ENCODE results near the gene MRPS10. TPM values are rescaled to one million over a fixed set of nuclear protein-coding genes. Genes with fewer than 3 reads are reported as not detected.

Gene MRPS10
- 28.2 TPM for total RNA-seq
- polyA plus RNA-seq = 27.6 TPM
- long read RNA-seq, donor 1, partial matches to known transcripts = 0 of 4 reads
- long read RNA-seq, donor 1, other reads (novel, unspliced or antisense) = 0 of 4 reads
- long read RNA-seq, donor 2 = 0 reads
- long read RNA-seq, donor 3, transcript MRPS10-201 (7 exons, 2,110 nt) = major isoform, 22 of 32 reads
- long read RNA-seq, donor 3, partial matches to known transcripts = 10 of 32 reads
- long read RNA-seq, donor 3, other reads (novel, unspliced or antisense) = 0 of 32 reads
- long read RNA-seq, donor 4, transcript MRPS10-201 (7 exons, 2,110 nt) = major isoform, 11 of 11 reads
- long read RNA-seq, donor 4, partial matches to known transcripts = 0 of 11 reads
- long read RNA-seq, donor 4, other reads (novel, unspliced or antisense) = 0 of 11 reads
- long read RNA-seq, donor 5, transcript MRPS10-201 (7 exons, 2,110 nt) = major isoform, 24 of 33 reads
- long read RNA-seq, donor 5, partial matches to known transcripts = 9 of 33 reads
- long read RNA-seq, donor 5, other reads (novel, unspliced or antisense) = 0 of 33 reads
- long read RNA-seq, donor 6, transcript MRPS10-201 (7 exons, 2,110 nt) = major isoform, 31 of 36 reads
- long read RNA-seq, donor 6, partial matches to known transcripts = 5 of 36 reads
- long read RNA-seq, donor 6, other reads (novel, unspliced or antisense) = 0 of 36 reads
- long read RNA-seq, donor 7, transcript MRPS10-201 (7 exons, 2,110 nt) = major isoform, 32 of 32 reads
- long read RNA-seq, donor 7, partial matches to known transcripts = 0 of 32 reads
- long read RNA-seq, donor 7, other reads (novel, unspliced or antisense) = 0 of 32 reads
- long read RNA-seq, donor 8, transcript MRPS10-201 (7 exons, 2,110 nt) = major isoform, 7 of 7 reads
- long read RNA-seq, donor 8, partial matches to known transcripts = 0 of 7 reads
- long read RNA-seq, donor 8, other reads (novel, unspliced or antisense) = 0 of 7 reads
- long read RNA-seq, donor 9, transcript MRPS10-201 (7 exons, 2,110 nt) = major isoform, 14 of 14 reads
- long read RNA-seq, donor 9, partial matches to known transcripts = 0 of 14 reads
- long read RNA-seq, donor 9, other reads (novel, unspliced or antisense) = 0 of 14 reads
- long read RNA-seq, donor 10, transcript MRPS10-201 (7 exons, 2,110 nt) = major isoform, 13 of 13 reads
- long read RNA-seq, donor 10, partial matches to known transcripts = 0 of 13 reads
- long read RNA-seq, donor 10, other reads (novel, unspliced or antisense) = 0 of 13 reads

DNA sequence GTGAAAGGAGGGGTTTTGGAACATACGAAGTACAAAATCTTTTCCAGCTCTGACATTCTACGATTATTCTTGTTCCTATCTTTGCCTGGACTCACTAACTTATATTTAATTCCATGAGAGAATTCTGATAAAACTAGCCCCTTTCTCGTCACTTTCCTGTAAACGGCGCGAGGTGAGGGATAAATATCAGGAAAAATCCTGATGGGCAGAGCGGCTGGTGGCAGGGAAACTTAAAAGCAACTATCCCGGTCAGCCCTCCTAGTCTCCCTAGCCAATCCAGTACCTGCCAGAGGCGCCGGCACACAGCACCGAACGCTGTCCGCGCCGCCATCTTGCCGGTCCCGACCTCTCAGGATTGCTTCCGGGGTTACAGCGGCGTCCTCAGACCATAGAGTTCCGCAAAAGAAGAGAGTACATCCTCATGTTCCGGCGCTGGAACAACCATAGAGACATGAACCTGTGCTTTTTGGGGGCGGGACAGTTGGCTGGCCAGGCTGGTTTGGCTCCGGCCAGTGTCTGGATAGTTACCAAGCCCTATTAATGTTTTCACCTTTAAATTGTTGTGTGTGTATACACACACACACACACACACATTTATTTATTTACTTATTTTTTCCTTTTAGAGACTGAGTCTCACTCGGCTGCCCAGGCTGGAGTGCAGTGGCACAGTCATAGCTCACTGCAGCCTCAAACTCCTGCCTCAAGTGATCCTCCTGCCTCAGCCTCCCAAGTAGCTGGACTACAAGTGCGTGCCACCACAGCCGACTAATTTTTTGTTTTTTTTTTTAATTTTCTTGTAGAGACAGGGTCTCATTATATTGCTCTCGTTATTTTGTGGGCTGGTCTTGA is at the start of gene MRPS10:
TSS of gene MRPS10 (minus strand) at position 343 of the 849 bp plus-strand sequence. CDS start at position 331, 12 bp downstream.
- Histone ChIP-seq H3K27ac (ENCODE audit: low read depth in 1 of 2, low read length in 1 of 2) (peak within 1 kb of the TSS; percentile 20 to 84), H3K36me3 (ENCODE audit: control insufficient read depth in 2 of 2, insufficient read depth in 2 of 2, low read length in 1 of 2) (peaks cover 6 to 14% of the 10 kb centered on the region in 2 donors), H3K9me3 (ENCODE audit: control insufficient read depth in 2 of 2, insufficient read depth in 1 of 2, low read length in 1 of 2) (no peaks in the 10 kb centered on the region), H3K27me3 (ENCODE audit: control insufficient read depth in 2 of 2, insufficient read depth in 1 of 2, low read length in 1 of 2) (no peaks in the 10 kb centered on the region), H3K4me1 (ENCODE audit: control insufficient read depth in 2 of 2, insufficient read depth in 2 of 2, low read length in 2 of 2) (peaks cover 3 to 12% of the 10 kb centered on the region in 2 donors), H3K4me3 (ENCODE audit: low read length in 2 of 2) (peak within 1 kb of the TSS; percentile 67 to 95)
- peak; percentile 80 to 97 (median 88) for DNase-seq (ENCODE audit: low read depth in 6 of 9, low spot score in 9 of 9)
- WGBS = 12% methylated on average over 29 of the region's 29 CpGs

DNA sequence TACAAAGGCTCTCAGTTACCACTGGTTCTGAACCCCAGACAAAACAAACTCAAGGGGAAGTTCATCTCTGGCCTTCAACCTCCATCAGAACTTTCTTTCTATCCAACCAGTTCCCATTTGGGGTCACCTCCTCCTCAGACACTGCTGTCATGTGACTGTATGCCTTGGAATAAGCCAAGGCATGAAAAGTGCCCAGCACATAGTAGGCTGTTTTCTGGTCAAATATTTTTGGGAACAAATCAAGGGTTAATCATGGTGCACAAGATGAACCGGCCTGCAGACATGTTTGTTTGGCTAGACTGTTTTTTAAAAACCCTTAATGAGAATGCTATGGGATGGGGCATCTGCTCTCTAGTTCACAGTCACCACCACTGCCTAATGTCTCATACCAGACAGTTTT is 48.9 kb upstream of the MRPS10 start:
- Histone ChIP-seq H3K36me3 (ENCODE audit: control insufficient read depth in 2 of 2, insufficient read depth in 2 of 2, low read length in 1 of 2) (peaks cover 18 to 26% of the 10 kb centered on the region in 2 donors), H3K27me3 (ENCODE audit: control insufficient read depth in 2 of 2, insufficient read depth in 1 of 2, low read length in 1 of 2) (no peaks in the 10 kb centered on the region), H3K27ac (ENCODE audit: low read depth in 1 of 2, low read length in 1 of 2) (no peak overlapping the region), H3K9me3 (ENCODE audit: control insufficient read depth in 2 of 2, insufficient read depth in 1 of 2, low read length in 1 of 2) (peaks cover 0 to 7% of the 10 kb centered on the region in 2 donors), H3K4me1 (ENCODE audit: control insufficient read depth in 2 of 2, insufficient read depth in 2 of 2, low read length in 2 of 2) (peaks cover 7 to 23% of the 10 kb centered on the region in 2 donors), H3K4me3 (ENCODE audit: low read length in 2 of 2) (no peak overlapping the region)
- 98% methylated on average over 1 of the region's 1 CpG for WGBS
- no peak for DNase-seq (ENCODE audit: low read depth in 6 of 9, low spot score in 9 of 9)

DNA sequence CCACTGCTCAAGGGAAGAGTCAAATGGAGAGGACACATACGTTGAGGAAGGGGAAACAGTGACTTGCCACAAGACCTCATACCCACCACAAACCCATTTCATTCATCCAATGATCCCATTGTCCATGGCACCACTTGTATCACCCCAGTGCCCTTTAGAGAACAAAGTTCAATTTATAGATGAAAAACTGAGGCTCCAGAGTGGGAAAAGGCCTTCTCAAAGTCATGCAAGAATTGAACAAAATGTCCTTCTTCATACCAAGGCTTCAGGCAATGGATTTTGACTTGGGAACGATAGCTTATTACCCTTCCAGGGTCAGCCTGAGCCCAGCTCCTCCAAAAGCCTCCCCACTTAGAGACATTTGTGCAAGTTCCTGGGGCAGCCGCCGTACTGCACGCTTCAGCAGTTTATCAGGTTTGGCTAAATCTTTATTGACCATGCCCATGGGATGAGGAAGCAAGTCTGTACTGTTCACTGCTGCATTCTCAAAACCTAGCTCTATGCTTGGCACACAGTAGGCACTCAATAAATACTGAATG is 47.3 kb upstream of the MRPS10 start:
- no peak overlapping the region for H3K4me3 ChIP-seq (ENCODE audit: low read length in 2 of 2)
- DNase-seq (ENCODE audit: low read depth in 6 of 9, low spot score in 9 of 9) = no peak
- peaks cover 0 to 12% of the 10 kb centered on the region in 2 donors for H3K9me3 ChIP-seq (ENCODE audit: control insufficient read depth in 2 of 2, insufficient read depth in 1 of 2, low read length in 1 of 2)
- H3K27ac ChIP-seq (ENCODE audit: low read depth in 1 of 2, low read length in 1 of 2) = no peak overlapping the region
- H3K4me1 ChIP-seq (ENCODE audit: control insufficient read depth in 2 of 2, insufficient read depth in 2 of 2, low read length in 2 of 2) = peaks cover 7 to 30% of the 10 kb centered on the region in 2 donors
- WGBS = 96% methylated on average over 5 of the region's 5 CpGs
- H3K36me3 ChIP-seq (ENCODE audit: control insufficient read depth in 2 of 2, insufficient read depth in 2 of 2, low read length in 1 of 2) = peaks cover 18 to 29% of the 10 kb centered on the region in 2 donors
- no peaks in the 10 kb centered on the region for H3K27me3 ChIP-seq (ENCODE audit: control insufficient read depth in 2 of 2, insufficient read depth in 1 of 2, low read length in 1 of 2)

DNA sequence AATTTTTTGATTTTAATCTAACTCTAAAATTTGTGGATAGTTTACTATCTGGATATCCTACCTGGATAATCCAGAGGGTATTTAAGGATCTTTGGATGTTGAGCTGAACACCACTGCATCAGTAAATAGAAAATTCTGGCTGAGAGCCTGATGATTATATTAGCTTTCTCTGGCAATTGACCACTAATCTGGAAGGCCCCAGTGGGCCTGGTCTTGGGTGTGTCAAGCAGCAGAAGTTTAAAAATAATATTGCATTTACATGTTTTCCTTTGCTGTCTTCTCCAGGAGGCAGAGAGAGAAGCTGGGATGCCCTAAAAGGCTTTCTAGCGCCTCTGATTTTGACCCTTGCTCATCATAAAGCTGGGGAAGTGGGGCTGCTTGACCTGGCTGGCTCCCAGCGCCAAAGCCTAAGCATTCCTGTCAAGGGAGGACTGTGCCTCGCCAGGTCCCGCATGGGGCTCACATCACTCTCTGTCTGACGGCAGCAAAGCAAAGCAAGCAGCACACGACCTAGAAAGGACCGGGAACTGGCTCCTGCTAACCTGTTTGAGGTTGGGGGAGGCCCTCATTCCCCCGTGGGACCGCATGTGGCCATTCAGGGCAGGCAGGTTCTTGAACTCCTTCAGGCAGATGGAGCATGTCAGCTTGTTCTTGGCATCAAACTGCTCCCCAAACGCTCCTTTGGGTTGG is 46.6 kb upstream of the MRPS10 start:
- H3K36me3 ChIP-seq (ENCODE audit: control insufficient read depth in 2 of 2, insufficient read depth in 2 of 2, low read length in 1 of 2) = peaks cover 18 to 34% of the 10 kb centered on the region in 2 donors
- WGBS = 94% methylated on average over 10 of the region's 10 CpGs
- H3K27ac ChIP-seq (ENCODE audit: low read depth in 1 of 2, low read length in 1 of 2) = no peak overlapping the region
- H3K4me3 ChIP-seq (ENCODE audit: low read length in 2 of 2) = no peak overlapping the region
- DNase-seq (ENCODE audit: low read depth in 6 of 9, low spot score in 9 of 9) = no peak
- H3K9me3 ChIP-seq (ENCODE audit: control insufficient read depth in 2 of 2, insufficient read depth in 1 of 2, low read length in 1 of 2) = peaks cover 0 to 12% of the 10 kb centered on the region in 2 donors
- no peaks in the 10 kb centered on the region for H3K27me3 ChIP-seq (ENCODE audit: control insufficient read depth in 2 of 2, insufficient read depth in 1 of 2, low read length in 1 of 2)
- H3K4me1 ChIP-seq (ENCODE audit: control insufficient read depth in 2 of 2, insufficient read depth in 2 of 2, low read length in 2 of 2) = peaks cover 7 to 24% of the 10 kb centered on the region in 2 donors

DNA sequence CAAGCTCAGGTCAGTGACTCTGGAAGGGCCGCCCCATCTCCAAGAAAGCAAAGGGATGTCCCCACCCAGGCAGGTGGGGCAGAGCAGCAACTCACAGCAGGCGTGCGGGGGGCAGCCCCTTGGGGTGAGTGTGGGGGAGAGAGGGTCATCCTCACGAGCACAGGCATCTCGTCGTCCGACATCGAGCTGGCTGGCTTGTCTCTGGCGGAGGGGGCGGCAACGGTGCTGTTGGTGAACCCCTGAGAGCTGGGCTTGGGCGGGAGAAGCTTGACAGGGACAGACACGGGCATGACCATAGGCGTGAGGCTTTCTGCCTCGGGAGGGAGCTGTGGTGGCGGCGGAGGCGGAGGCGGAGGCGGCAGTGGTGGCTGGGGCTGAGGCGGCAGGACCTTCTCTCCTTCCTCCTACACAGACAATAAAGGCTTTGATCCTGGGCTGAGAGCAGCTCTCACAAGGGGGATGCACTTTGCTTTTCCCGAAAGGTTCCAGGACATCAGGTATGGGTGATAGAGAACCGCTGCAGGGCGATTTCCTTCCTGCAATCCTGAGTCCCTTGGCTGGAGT is 45.6 kb upstream of the MRPS10 start:
- H3K4me1 ChIP-seq (ENCODE audit: control insufficient read depth in 2 of 2, insufficient read depth in 2 of 2, low read length in 2 of 2) = peaks cover 0 to 13% of the 10 kb centered on the region in 2 donors
- peaks cover 18 to 28% of the 10 kb centered on the region in 2 donors for H3K36me3 ChIP-seq (ENCODE audit: control insufficient read depth in 2 of 2, insufficient read depth in 2 of 2, low read length in 1 of 2)
- no peaks in the 10 kb centered on the region for H3K27me3 ChIP-seq (ENCODE audit: control insufficient read depth in 2 of 2, insufficient read depth in 1 of 2, low read length in 1 of 2)
- no peak for DNase-seq (ENCODE audit: low read depth in 6 of 9, low spot score in 9 of 9)
- peaks cover 0 to 5% of the 10 kb centered on the region in 2 donors for H3K9me3 ChIP-seq (ENCODE audit: control insufficient read depth in 2 of 2, insufficient read depth in 1 of 2, low read length in 1 of 2)
- H3K27ac ChIP-seq (ENCODE audit: low read depth in 1 of 2, low read length in 1 of 2) = no peak overlapping the region
- 97% methylated on average over 24 of the region's 24 CpGs for WGBS
- no peak overlapping the region for H3K4me3 ChIP-seq (ENCODE audit: low read length in 2 of 2)

DNA sequence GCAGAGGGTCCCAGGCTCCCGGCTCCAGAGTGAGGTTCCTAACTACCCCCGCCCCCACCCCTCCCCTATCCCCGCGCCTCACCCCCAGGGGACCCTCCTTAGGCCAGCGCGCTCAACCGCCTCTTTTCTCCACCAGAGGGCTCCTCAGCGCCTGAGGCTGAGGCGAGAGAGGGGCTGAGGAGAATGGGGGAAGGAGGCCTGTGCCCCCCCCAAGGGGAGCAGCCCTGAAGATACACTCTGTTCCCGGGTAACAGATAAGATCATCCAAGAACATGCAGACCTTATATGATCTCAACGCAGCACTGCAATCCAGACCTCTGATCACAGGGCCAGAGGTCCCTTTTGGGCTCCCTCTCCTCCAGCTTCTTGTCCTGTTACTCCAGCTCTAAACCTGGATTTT is 43.3 kb upstream of the MRPS10 start:
- DNase-seq (ENCODE audit: low read depth in 6 of 9, low spot score in 9 of 9) = peak in 2 of 9 donors; percentile 51 to 57
- 78% methylated on average over 11 of the region's 11 CpGs for WGBS
- Histone ChIP-seq H3K9me3 (ENCODE audit: control insufficient read depth in 2 of 2, insufficient read depth in 1 of 2, low read length in 1 of 2) (peaks cover 0 to 5% of the 10 kb centered on the region in 2 donors), H3K36me3 (ENCODE audit: control insufficient read depth in 2 of 2, insufficient read depth in 2 of 2, low read length in 1 of 2) (peaks cover 29 to 41% of the 10 kb centered on the region in 2 donors), H3K4me1 (ENCODE audit: control insufficient read depth in 2 of 2, insufficient read depth in 2 of 2, low read length in 2 of 2) (peaks cover 0 to 9% of the 10 kb centered on the region in 2 donors), H3K4me3 (ENCODE audit: low read length in 2 of 2) (no peak overlapping the region), H3K27ac (ENCODE audit: low read depth in 1 of 2, low read length in 1 of 2) (no peak overlapping the region), H3K27me3 (ENCODE audit: control insufficient read depth in 2 of 2, insufficient read depth in 1 of 2, low read length in 1 of 2) (no peaks in the 10 kb centered on the region)

DNA sequence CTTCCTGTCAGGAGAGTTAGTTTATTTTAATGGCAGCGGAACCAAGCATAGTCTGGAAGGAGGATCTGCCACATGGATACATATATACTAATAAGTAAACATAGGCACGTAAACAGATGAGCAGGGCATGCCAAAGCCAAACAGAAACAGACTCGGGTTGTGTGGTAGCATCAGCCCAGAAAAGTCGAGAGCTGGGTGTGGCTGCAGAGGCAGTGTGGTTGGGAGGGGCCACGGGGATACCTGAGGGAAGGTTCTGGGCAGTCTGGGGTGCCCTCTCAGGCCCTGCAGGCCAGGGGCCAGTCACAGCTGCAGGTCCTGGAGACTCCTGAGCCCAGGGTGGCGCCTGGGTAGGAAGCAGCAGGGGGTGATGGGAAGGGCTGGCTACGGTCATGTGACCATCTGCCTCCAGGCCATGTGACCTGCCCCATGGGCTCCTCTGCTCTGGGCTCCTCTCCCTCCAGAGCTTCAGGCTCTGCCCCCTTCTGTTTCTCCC is 42.8 kb upstream of the MRPS10 start:
- no peak overlapping the region for H3K4me3 ChIP-seq (ENCODE audit: low read length in 2 of 2)
- no peaks in the 10 kb centered on the region for H3K27me3 ChIP-seq (ENCODE audit: control insufficient read depth in 2 of 2, insufficient read depth in 1 of 2, low read length in 1 of 2)
- peak overlapping the region in 1 of 2 donors; percentile 11 for H3K27ac ChIP-seq (ENCODE audit: low read depth in 1 of 2, low read length in 1 of 2)
- no peak for DNase-seq (ENCODE audit: low read depth in 6 of 9, low spot score in 9 of 9)
- peaks cover 0 to 5% of the 10 kb centered on the region in 2 donors for H3K9me3 ChIP-seq (ENCODE audit: control insufficient read depth in 2 of 2, insufficient read depth in 1 of 2, low read length in 1 of 2)
- WGBS = 96% methylated on average over 7 of the region's 7 CpGs
- H3K36me3 ChIP-seq (ENCODE audit: control insufficient read depth in 2 of 2, insufficient read depth in 2 of 2, low read length in 1 of 2) = peaks cover 30 to 41% of the 10 kb centered on the region in 2 donors
- peaks cover 0 to 9% of the 10 kb centered on the region in 2 donors for H3K4me1 ChIP-seq (ENCODE audit: control insufficient read depth in 2 of 2, insufficient read depth in 2 of 2, low read length in 2 of 2)

Data from thymus (tissue), 14 donors.